Liver (tissue), 9 donors: ENCODE measurements around the gene NECAB2. TPM values are rescaled to one million over a fixed set of nuclear protein-coding genes. Genes with fewer than 3 reads are reported as not detected.

Experiments used
- DNase-seq: peaks from one replicate; pipeline ENCODE4 v3.0.0-alpha.2; 2017; ENCODE audit warnings: low spot score
- H3K27ac ChIP-seq, 2 donors: one replicate each; pipeline ENCODE4 v1.7.0; 2013; ENCODE audit warnings: inconsistent platforms in 2 of 2, low read length in 2 of 2, control low read depth in 1 of 2, low read depth in 1 of 2, mild to moderate bottlenecking in 1 of 2
- H3K27me3 ChIP-seq, 4 donors: one replicate each; pipeline versions ENCODE4 v1.6.1 to v1.7.0; 2013; ENCODE audit warnings: low read length in 3 of 4, inconsistent platforms in 1 of 4, mild to moderate bottlenecking in 1 of 4, moderate library complexity in 1 of 4; ENCODE audit not compliant: control insufficient read depth in 4 of 4, insufficient read depth in 4 of 4
- H3K36me3 ChIP-seq, 4 donors: one replicate each; pipeline versions ENCODE4 v1.6.1 to v1.7.0; 2013; ENCODE audit warnings: low read length in 3 of 4, mild to moderate bottlenecking in 3 of 4, low read depth in 1 of 4, moderate library complexity in 1 of 4; ENCODE audit not compliant: control insufficient read depth in 4 of 4, insufficient read depth in 3 of 4
- H3K4me1 ChIP-seq, 4 donors: one replicate each; pipeline versions ENCODE4 v1.6.1 to v1.7.0; 2013; ENCODE audit warnings: low read length in 3 of 4, mild to moderate bottlenecking in 3 of 4, moderate library complexity in 1 of 4; ENCODE audit not compliant: control insufficient read depth in 4 of 4, insufficient read depth in 4 of 4
- H3K4me3 ChIP-seq, 3 donors: one replicate each; pipeline versions ENCODE4 v1.6.1 to v1.7.0; 2013; ENCODE audit warnings: low read length in 3 of 3, control low read depth in 1 of 3, low read depth in 1 of 3, mild to moderate bottlenecking in 1 of 3
- H3K9ac ChIP-seq, 2 donors: one replicate each; pipeline ENCODE4 v1.7.0; 2013; ENCODE audit warnings: low read length in 2 of 2, mild to moderate bottlenecking in 2 of 2, moderate library complexity in 2 of 2, control low read depth in 1 of 2, low read depth in 1 of 2
- H3K9me3 ChIP-seq, 4 donors: one replicate each; pipeline versions ENCODE4 v1.6.1 to v1.7.0; 2013; ENCODE audit warnings: low read length in 3 of 4; ENCODE audit not compliant: control insufficient read depth in 4 of 4
- CTCF ChIP-seq: fragments of 150-350 bp; IDR thresholded peaks from 2 replicates; pipeline ENCODE4 v1.5.1; 2017; ENCODE audit warnings: improper control_type of control experiment, low read depth, low read length; ENCODE audit not compliant: missing input control
- EGR1 ChIP-seq, 2 donors: IDR thresholded peaks; 2 replicates each; pipeline ENCODE4 v1.6.1; 2016 to 2018; ENCODE audit warnings: antibody characterized with exemption in 2 of 2, low read depth in 2 of 2
- FOXA1 ChIP-seq: IDR thresholded peaks from 2 replicates; pipeline ENCODE4 v1.6.1; 2016; ENCODE audit warnings: antibody characterized with exemption
- FOXA2 ChIP-seq: IDR thresholded peaks from 2 replicates; pipeline ENCODE4 v1.6.1; 2016; ENCODE audit warnings: antibody characterized with exemption
- GABPA ChIP-seq, 2 donors: IDR thresholded peaks in 1 of 2; conservative IDR thresholded peaks in 1 of 2; 2 replicates each; pipeline ENCODE4 v1.6.1; 2016; ENCODE audit warnings: antibody characterized with exemption in 2 of 2, mild to moderate bottlenecking in 1 of 2, moderate library complexity in 1 of 2
- HNF4A ChIP-seq, 2 donors: conservative IDR thresholded peaks; 2 replicates each; pipeline ENCODE4 v1.6.1; 2016; ENCODE audit warnings: antibody characterized with exemption in 2 of 2, mild to moderate bottlenecking in 2 of 2
- HNF4G ChIP-seq: IDR thresholded peaks from 2 replicates; pipeline ENCODE4 v1.6.1; 2016; ENCODE audit warnings: antibody characterized with exemption
- JUND ChIP-seq, 2 donors: IDR thresholded peaks; 2 replicates each; pipeline ENCODE4 v1.6.1; 2016; ENCODE audit warnings: antibody characterized with exemption in 2 of 2
- NR2F2 ChIP-seq: IDR thresholded peaks from 2 replicates; pipeline ENCODE4 v1.6.1; 2016; ENCODE audit warnings: antibody characterized with exemption
- RAD21 ChIP-seq, 2 donors: IDR thresholded peaks; 2 replicates each; pipeline ENCODE4 v1.6.1; 2016; ENCODE audit warnings: antibody characterized with exemption in 2 of 2, mild to moderate bottlenecking in 2 of 2
- REST ChIP-seq: IDR thresholded peaks from 2 replicates; pipeline ENCODE4 v1.6.1; 2016; ENCODE audit warnings: antibody characterized with exemption, mild to moderate bottlenecking
- RXRA ChIP-seq, 2 donors: IDR thresholded peaks; 2 replicates each; pipeline ENCODE4 v1.6.1; 2017 to 2018; ENCODE audit warnings: antibody characterized with exemption in 2 of 2, mild to moderate bottlenecking in 1 of 2
- SP1 ChIP-seq: IDR thresholded peaks from 2 replicates; pipeline ENCODE4 v1.6.1; 2018; ENCODE audit warnings: antibody characterized with exemption, mild to moderate bottlenecking
- TAF1 ChIP-seq: conservative IDR thresholded peaks from 2 replicates; pipeline ENCODE4 v1.6.1; 2016; ENCODE audit warnings: antibody characterized with exemption, mild to moderate bottlenecking
- YY1 ChIP-seq: IDR thresholded peaks from 2 replicates; pipeline ENCODE4 v1.6.1; 2016; ENCODE audit warnings: antibody characterized with exemption, mild to moderate bottlenecking
- WGBS: extraction: QIAGEN DNeasy Blood & Tissue Kit; methylation state at CpG from one replicate; pipeline ENCODE4 v1.1.7; 2013; 5-methylcytosine and 5-hydroxymethylcytosine counted together
- polyA plus RNA-seq, 2 donors: library from polyadenylated mRNA; stranded (reverse) in 1 of 2; unstranded in 1 of 2; fragments of 200-250 nt in 1 of 2; fragments of >200 nt in 1 of 2; fragmentation: Nextera tagmentation in 1 of 2; extraction: Ambion mirVana in 1 of 2; gene quantifications; one replicate each; pipeline versions ENCODE4 v1.2.1 to v1.2.3, GENCODE V29; 2013 to 2015
- total RNA-seq, 2 donors: library from RNA; depleted of rRNA; stranded (reverse); fragments of >200 nt; gene quantifications; one replicate each; pipeline ENCODE4 v1.2.3, GENCODE V29; 2014
- TF ChIP-seq, protein P1 (sequence below): IDR thresholded peaks from 2 replicates; pipeline ENCODE4 v1.6.1; 2016; ENCODE audit warnings: antibody characterized with exemption
- TF ChIP-seq, protein P2 (sequence below): IDR thresholded peaks from 2 replicates; pipeline ENCODE4 v1.6.1; 2016; ENCODE audit warnings: antibody characterized with exemption
- TF ChIP-seq, protein P3 (sequence below): IDR thresholded peaks from 2 replicates; pipeline ENCODE4 v1.6.1; 2016; ENCODE audit warnings: antibody characterized with exemption
- donor health status: healthy.
- donor health status: healthy.
- donor health status: healthy.
- donor health status: healthy.
- donor health status: healthy.

The NECAB2 gene
- total and polyA plus RNA-seq, 4 donors: 2.7 to 3.8 (median 2.9) TPM; not detected in 1

DNA sequence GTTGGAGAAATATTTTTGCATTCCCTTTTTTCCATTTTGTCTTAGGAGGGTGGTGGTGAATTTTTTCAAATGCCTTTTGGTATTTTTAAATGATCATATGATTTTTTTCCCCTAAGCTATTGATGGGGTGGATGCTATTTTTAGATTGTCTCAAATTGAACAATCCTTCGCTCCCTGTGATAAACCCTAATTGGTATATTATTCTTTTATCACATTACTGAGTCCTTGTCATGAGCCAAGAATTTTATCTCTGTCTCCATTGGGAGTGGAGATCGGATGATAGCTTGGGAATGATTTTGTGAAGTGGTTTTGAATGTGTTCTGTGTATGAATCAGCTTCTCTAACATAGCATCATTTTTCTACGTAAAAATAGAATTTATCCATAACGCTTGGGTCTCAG lies 15.4 kb downstream of the NECAB2 start:
- Histone ChIP-seq H3K27ac (no peak overlapping the region), H3K9me3 (peaks cover 0 to under 1% (median 0%) of the 10 kb centered on the region in 4 donors), H3K36me3 (peaks cover 2 to 18% (median 10%) of the 10 kb centered on the region in 4 donors), H3K4me1 (no peaks in the 10 kb centered on the region), H3K27me3 (no peaks in the 10 kb centered on the region), H3K9ac (no peak overlapping the region), H3K4me3 (no peak overlapping the region)
- DNase-seq: no peak
- TF ChIP-seq NR2F2: no peak
- no peak for TF ChIP-seq CTCF
- TF ChIP-seq, protein P1, sequence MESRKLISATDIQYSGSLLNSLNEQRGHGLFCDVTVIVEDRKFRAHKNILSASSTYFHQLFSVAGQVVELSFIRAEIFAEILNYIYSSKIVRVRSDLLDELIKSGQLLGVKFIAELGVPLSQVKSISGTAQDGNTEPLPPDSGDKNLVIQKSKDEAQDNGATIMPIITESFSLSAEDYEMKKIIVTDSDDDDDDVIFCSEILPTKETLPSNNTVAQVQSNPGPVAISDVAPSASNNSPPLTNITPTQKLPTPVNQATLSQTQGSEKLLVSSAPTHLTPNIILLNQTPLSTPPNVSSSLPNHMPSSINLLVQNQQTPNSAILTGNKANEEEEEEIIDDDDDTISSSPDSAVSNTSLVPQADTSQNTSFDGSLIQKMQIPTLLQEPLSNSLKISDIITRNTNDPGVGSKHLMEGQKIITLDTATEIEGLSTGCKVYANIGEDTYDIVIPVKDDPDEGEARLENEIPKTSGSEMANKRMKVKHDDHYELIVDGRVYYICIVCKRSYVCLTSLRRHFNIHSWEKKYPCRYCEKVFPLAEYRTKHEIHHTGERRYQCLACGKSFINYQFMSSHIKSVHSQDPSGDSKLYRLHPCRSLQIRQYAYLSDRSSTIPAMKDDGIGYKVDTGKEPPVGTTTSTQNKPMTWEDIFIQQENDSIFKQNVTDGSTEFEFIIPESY: no peak
- TF ChIP-seq FOXA2: no peak
- TF ChIP-seq TAF1: no peak
- no peak for TF ChIP-seq YY1
- no peak for TF ChIP-seq JUND (IDR thresholded peaks at IDR 0.05)
- no peak for TF ChIP-seq RAD21 (IDR thresholded peaks at IDR 0.05)
- TF ChIP-seq EGR1 (IDR thresholded peaks at IDR 0.05; ENCODE audit: low read depth in 2 of 2): no peak
- no peak for TF ChIP-seq SP1
- TF ChIP-seq HNF4G: no peak
- no peak for TF ChIP-seq HNF4A (conservative IDR thresholded peaks at IDR 0.05)
- TF ChIP-seq, protein P2, sequence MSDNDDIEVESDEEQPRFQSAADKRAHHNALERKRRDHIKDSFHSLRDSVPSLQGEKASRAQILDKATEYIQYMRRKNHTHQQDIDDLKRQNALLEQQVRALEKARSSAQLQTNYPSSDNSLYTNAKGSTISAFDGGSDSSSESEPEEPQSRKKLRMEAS: no peak
- no peak for TF ChIP-seq RXRA (IDR thresholded peaks at IDR 0.05)
- no peak for TF ChIP-seq GABPA (IDR thresholded peaks at IDR 0.05 in 1 of 2, conservative IDR thresholded peaks at IDR 0.05 in 1 of 2)
- TF ChIP-seq, protein P3, sequence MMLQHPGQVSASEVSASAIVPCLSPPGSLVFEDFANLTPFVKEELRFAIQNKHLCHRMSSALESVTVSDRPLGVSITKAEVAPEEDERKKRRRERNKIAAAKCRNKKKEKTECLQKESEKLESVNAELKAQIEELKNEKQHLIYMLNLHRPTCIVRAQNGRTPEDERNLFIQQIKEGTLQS: no peak
- no peak for TF ChIP-seq REST
- no peak for TF ChIP-seq FOXA1
- 88% methylated on average over 4 of the region's 4 CpGs for WGBS
